ENCODE results near the gene RAMACL.

- TF ChIP-seq POLR2A (IDR thresholded peaks at IDR 0.05) (no peak), CTCF (IDR thresholded peaks at IDR 0.05) (no peak)
These were observed 31.8 kb upstream of the RAMACL start for GRCh38 chr6:166618251-166618650.
